Fibroblast of lung (primary cell): ENCODE results near the gene LDLRAD4.

Source experiments
- CTCF ChIP-seq, 2 donors: IDR thresholded peaks in 1 of 2; conservative IDR thresholded peaks in 1 of 2; 1 replicate in 1 of 2; 2 replicates in 1 of 2; pipeline ENCODE4 v1.5.1; 2011 to 2012; ENCODE audit warnings: low read length in 2 of 2, control low read depth in 1 of 2, inconsistent platforms in 1 of 2, low read depth in 1 of 2, mild to moderate bottlenecking in 1 of 2
- EZH2 ChIP-seq: IDR thresholded peaks from 2 replicates; pipeline ENCODE4 v1.5.1; 2012; ENCODE audit warnings: low read length, control low read depth, mild to moderate bottlenecking; ENCODE audit errors: missing control alignments

GRCh38 chr18:13257361-13257980, 38.9 kb downstream of the LDLRAD4 start:
- TF ChIP-seq CTCF (conservative IDR thresholded peaks at IDR 0.05 in 1 of 2, IDR thresholded peaks at IDR 0.05 in 1 of 2; ENCODE audit: low read depth in 1 of 2, low read length in 2 of 2) (no peak), EZH2 (no peak)
